EH (cell line): Measurements from ENCODE around the gene RBM20.

Experiments used
- DNase-seq: peaks from one replicate; pipeline ENCODE4 v3.0.0-alpha.2; 2015; ENCODE audit warnings: low read depth

The RBM20 gene

GRCh38 chr10:110737886-110738634, 93.9 kb downstream of the RBM20 start:
- DNase-seq, result peak; percentile 71

- DNase-seq, result no peak
Observed at GRCh38 chr10:110739811-110740271, 95.7 kb downstream of the RBM20 start.

- no peak for DNase-seq
Observed at GRCh38 chr10:110742801-110743200, 98.7 kb downstream of the RBM20 start.

- no peak for DNase-seq
Observed at GRCh38 chr10:110744782-110745181, 100.6 kb downstream of the RBM20 start.

DNA sequence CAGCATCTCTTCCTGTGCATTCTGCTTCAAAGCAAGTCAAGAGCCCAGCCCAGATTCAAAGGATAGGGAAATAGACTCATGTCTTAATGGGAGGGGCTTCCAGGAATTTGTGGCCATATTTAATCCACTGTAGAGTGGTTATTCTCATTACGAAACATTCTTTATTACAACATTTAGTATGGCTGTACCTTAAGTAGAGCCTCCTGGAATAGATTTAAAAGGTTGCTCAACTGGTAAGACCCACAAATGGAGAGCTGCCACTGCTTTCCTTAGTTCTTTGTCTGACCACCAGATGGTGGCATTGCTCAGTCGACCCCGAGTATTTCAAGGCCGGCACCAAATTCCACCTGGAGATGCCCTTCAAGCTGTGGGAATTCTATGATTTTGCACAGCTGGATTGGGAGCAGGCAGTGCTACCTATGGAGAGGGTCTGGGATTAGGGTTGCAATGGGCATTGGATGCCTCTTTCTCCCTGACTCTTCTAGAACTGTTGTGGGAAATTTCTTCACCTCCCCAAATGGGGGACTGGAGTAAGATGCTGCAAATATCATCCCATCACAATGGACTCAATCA, 102.2 kb downstream of the RBM20 start:
- DNase-seq, result peak; percentile 70

- DNase-seq, result no peak
Observed at GRCh38 chr10:110746969-110747608, 103.0 kb downstream of the RBM20 start.

DNA sequence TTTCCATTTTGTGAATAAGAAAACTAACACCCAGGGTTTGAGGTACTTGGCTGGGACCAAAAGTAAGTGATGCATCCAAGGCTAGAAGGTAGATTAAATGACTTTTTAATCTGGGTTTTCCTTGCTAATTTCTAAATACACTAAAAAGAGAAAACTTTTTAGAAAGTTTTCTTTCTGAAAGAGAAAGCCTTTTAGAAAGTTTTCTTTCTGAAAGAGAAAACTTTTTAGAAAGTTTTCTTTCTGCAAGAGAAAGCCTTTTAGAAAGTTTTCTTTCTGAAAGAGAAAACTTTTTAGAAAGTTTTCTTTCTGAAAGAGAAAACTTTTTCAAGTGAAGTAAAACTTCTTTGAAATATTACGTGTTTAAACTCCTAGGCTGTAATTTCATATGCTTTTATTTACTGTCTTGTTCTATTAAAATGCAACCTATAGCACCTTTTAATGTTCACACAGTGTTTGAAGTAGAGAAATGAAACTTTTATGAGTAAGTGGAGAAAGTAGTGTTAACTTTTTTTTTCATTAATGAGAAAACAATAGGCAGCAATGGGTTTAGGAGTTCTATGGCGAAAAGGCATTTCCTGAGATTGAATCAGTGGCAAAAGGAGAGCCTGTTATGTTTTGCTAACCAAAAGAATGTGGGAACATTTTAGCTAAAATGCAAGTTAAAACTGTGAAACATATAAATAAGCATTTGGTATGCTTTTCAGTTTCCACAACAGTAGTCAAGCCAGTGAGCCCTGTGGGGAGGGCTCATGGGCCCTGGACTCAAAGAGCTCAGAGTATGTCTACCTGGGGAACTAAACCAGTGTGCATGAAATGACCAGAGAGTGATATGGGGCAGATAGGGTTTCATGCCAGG, 103.7 kb downstream of the RBM20 start:
- DNase-seq, result peak; percentile 68

DNA sequence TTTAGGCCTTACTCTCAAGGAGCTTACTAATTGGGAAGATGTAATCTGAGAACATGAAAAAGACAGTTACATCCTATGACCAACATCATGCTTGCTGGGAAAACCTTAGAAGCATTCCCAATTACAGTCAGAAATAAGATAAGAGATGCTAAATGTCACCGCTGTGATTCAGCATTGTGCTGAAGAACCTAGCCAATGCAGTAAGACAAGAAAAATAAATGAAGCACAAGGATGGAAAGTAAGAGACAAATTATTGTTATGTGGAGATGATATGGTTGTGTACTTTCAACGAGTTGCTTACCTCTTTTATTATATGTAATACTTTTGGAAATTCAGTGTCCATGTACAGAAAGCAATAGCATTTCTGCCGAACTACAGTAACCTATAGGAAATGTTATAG, 104.8 kb downstream of the RBM20 start:
- no peak for DNase-seq

GRCh38 chr10:110750931-110751330, 106.8 kb downstream of the RBM20 start:
- DNase-seq, result no peak

- DNase-seq, result no peak
Observed at GRCh38 chr10:110751850-110752249, 107.7 kb downstream of the RBM20 start.

- no peak for DNase-seq
Observed at GRCh38 chr10:110753462-110753861, 109.3 kb downstream of the RBM20 start.

DNA sequence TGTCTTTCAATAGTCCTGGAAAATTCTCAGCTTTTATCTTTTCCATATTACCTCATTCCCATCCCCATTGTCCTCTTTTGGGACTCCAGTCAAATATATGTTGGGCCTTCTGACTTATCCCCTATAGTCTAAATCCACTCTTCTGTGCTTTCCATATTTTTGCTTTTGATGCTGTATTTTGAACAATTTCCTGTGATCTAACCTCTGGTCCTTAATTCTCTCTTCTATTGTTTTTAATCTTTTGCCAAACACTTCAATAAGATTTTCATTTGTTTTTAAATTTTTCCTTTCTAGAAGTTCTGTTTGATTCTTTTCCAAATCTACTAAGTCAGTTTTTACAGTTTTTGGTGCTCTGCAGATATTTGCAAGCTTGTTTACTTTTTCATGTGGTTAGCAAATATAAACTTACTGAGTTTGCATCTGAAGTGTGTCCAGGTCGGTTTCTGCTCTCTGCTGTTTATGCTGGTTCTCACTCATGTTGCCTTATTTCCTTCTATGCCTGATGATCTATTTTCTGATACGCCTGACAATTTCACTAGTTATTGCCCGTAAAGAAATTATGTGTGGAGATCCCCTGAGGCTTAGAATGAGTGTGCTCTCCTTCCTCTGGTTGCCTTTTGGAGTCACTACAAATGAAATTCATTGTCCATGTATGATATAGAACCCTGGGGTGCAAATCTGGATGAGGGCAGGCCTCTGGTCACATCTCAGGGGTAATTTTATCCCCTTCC, 110.4 kb downstream of the RBM20 start:
- no peak for DNase-seq

GRCh38 chr10:110755781-110756180, 111.6 kb downstream of the RBM20 start:
- DNase-seq, result no peak

DNA sequence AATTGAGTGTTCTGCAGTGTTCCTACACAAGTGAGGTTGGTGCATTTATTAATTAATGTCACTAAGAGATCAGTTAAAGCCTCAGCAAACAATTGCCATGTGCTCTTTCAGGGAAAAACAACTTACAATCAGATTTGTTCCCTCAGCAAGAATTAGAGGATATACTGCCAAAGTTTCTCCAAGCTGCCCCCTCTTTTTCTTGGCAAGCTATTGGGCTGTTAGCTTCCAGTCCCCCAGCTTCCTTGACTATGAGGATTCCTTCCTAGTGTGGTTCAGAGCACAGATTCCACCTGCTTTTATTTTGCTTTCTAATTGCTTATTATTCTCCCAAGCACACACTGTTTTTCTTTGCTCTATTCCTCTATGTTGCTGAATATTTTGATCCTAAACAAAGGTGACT, 112.7 kb downstream of the RBM20 start:
- no peak for DNase-seq

- no peak for DNase-seq
Observed at GRCh38 chr10:110757586-110757985, 113.5 kb downstream of the RBM20 start.

GRCh38 chr10:110758128-110758765, 114.1 kb downstream of the RBM20 start:
- DNase-seq, result no peak

- peak; percentile 67 for DNase-seq
Observed at GRCh38 chr10:110758898-110759297, 114.8 kb downstream of the RBM20 start.

- no peak for DNase-seq
Observed at GRCh38 chr10:110759523-110759922, 115.4 kb downstream of the RBM20 start.

GRCh38 chr10:110762109-110762848, 118.1 kb downstream of the RBM20 start:
- no peak for DNase-seq

DNA sequence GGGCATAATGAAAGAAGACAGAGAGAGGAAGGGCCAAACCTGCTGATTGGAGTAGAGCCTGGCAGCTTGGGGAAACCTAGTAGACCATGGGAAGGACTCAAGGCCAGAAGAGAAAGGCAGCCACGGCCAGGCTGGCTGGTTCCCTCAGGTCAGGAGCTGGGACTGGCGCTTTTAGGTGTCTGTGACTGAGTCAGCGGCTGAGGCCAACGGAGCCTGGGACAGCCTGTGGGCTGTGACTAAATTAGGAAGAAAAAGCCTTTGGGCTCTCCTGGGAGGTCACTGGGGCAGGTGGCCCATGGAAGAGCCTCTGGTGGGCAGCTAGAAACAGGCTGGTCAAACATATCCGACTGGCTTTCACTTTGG, 118.7 kb downstream of the RBM20 start:
- DNase-seq, result no peak

- no peak for DNase-seq
Observed at GRCh38 chr10:110764378-110764777, 120.2 kb downstream of the RBM20 start.
